ENCODE results near the gene APBB3.

DNA sequence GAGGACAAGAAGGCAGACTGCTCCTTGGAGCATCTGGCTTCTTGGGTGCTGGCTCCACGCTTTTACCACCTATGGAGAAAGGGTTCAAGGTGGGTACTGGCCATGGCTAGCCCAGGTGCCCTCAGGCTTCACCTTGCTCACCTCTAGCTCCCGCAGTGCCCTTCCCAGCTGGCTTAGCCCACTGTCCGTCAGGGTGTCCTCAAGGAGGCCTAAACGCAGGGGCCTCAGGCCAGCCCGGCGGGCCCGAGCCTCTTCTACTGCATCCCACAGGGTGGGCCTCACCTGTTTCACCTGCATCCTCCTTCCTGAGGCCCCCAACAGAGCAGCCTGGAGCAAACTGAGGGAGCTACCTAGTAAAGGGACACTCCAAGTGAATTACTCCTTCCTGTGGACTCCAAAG is 9.3 kb upstream of the APBB3 start:
- TF ChIP-seq, protein P1, sequence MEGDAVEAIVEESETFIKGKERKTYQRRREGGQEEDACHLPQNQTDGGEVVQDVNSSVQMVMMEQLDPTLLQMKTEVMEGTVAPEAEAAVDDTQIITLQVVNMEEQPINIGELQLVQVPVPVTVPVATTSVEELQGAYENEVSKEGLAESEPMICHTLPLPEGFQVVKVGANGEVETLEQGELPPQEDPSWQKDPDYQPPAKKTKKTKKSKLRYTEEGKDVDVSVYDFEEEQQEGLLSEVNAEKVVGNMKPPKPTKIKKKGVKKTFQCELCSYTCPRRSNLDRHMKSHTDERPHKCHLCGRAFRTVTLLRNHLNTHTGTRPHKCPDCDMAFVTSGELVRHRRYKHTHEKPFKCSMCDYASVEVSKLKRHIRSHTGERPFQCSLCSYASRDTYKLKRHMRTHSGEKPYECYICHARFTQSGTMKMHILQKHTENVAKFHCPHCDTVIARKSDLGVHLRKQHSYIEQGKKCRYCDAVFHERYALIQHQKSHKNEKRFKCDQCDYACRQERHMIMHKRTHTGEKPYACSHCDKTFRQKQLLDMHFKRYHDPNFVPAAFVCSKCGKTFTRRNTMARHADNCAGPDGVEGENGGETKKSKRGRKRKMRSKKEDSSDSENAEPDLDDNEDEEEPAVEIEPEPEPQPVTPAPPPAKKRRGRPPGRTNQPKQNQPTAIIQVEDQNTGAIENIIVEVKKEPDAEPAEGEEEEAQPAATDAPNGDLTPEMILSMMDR (tag by site-specific recombination; IDR thresholded peaks at IDR 0.05): no peak
- TF ChIP-seq YY1 (tag by site-specific recombination; IDR thresholded peaks at IDR 0.05) (no peak), ZNF423 (tag by site-specific recombination; IDR thresholded peaks at IDR 0.05) (no peak), PBX3 (CRISPR knock-in tag; IDR thresholded peaks at IDR 0.05) (no peak), TCF7L2 (IDR thresholded peaks at IDR 0.05; ENCODE audit: borderline replicate concordance, low read depth, low read length) (no peak), ZNF791 (tag by site-specific recombination; IDR thresholded peaks at IDR 0.05) (no peak), SALL2 (tag by site-specific recombination; IDR thresholded peaks at IDR 0.05; ENCODE audit: borderline replicate concordance) (no peak), ZFP69B (tag by site-specific recombination; IDR thresholded peaks at IDR 0.05) (no peak)
- TF ChIP-seq, protein P2, sequence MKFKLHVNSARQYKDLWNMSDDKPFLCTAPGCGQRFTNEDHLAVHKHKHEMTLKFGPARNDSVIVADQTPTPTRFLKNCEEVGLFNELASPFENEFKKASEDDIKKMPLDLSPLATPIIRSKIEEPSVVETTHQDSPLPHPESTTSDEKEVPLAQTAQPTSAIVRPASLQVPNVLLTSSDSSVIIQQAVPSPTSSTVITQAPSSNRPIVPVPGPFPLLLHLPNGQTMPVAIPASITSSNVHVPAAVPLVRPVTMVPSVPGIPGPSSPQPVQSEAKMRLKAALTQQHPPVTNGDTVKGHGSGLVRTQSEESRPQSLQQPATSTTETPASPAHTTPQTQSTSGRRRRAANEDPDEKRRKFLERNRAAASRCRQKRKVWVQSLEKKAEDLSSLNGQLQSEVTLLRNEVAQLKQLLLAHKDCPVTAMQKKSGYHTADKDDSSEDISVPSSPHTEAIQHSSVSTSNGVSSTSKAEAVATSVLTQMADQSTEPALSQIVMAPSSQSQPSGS (tag by site-specific recombination; IDR thresholded peaks at IDR 0.05; ENCODE audit: low read depth): no peak
